CD4-positive, alpha-beta T cell treated with Interferon gamma for 1 hour (primary cell): ENCODE measurements around the gene COMT.
"Not testable (repeated sequence)": the region's sequence is repeated elsewhere in the genome, so short reads cannot be mapped to it uniquely, and the experiment has no call there.

Source experiments
- DNase-seq: peaks from one replicate; pipeline ENCODE4 v3.0.0-alpha.2; 2020

Gene COMT

DNA sequence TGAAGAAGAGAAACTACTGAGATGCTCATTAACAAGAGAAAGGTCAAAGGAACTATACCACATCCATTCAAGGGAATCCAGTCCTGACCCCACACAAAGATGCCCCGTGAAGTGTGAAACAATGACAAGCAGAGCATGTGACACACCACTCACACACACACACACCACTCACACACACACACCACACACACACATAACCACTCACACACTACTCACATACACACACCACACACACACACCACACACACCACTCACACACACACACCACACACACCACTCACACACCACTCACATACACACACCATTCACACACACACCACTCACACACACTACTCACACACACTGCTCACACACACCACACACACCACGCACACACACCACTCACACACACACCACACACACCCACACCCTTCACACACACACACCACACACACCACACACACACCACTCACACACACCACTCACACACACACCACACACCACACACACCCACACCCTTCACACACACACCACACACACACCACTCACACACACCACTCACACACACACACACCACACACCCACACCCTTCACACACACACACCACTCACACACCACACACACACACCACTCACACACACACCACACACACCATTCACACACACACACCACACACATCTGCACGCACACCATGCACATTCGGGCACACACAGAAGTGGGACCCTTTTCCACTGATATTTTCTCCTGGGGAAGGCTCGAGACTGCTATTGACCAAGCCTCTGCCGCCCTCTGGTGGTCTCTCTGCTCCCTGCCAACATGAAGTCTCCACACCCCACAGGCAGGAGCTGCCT, 32.0 kb upstream of the COMT start:
- peak; percentile 72 for DNase-seq

DNA sequence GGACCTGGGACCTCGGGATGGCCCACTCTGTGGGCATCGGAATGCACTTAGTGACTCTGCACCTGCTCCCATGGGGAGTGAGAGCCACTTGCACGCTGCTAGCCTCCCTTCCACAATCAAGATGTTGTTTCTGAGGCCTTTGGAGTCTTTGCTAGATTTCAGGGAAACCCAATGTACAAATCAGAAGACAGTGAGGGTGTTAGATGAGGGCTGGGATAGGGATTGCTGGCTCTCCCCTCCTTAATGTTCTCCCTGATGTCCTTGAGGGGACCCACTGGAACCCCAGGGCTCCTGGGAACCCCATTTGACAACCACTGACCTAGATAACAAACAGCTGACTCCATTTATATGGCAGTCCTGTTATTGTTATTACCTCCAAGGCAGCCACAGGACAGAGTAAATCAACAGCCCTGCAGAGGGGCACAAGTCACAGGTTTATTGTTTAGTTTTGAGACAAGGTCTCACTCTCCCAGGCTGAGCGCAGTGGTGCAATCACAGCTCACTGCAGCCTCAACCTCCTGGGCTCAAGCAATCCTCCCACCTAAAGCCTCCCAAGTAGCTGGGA, 31.3 kb upstream of the COMT start:
- DNase-seq = no peak

DNA sequence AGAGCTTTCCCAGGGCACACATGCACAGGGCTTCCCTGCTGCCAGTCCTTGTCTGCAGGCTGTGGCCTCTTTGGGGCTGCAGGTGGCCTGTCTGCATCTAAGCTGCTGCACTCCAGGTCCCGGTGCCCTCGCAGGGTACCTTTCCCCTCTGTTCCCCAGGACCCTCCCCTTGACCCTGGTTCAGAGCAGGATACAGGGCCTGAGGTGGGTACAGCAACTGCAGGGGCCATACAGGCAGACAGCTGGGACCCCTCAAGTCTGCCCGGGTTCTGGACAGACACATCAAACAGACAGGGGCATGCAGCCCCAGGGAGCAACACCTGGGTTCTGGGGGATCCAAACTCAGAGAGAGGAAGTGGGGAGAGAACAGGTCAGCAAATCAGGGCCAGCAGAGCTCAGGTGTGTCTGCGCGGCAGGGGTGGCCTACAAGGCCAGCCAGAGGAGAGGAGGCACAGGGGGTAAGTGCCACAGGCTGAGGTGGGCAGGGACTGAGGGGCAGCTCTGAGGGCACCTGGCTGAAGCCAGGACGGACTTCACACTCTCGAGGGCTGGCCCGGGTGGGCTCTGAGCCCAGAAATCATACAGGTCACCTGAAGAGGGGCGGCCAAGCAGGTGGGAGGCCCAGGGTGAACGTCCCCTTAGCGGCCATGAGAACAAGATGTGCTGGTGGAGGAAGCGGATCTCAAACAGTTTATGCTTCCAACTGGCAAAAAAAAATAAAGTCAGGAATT, 29.9 kb upstream of the COMT start:
- DNase-seq = no peak

DNA sequence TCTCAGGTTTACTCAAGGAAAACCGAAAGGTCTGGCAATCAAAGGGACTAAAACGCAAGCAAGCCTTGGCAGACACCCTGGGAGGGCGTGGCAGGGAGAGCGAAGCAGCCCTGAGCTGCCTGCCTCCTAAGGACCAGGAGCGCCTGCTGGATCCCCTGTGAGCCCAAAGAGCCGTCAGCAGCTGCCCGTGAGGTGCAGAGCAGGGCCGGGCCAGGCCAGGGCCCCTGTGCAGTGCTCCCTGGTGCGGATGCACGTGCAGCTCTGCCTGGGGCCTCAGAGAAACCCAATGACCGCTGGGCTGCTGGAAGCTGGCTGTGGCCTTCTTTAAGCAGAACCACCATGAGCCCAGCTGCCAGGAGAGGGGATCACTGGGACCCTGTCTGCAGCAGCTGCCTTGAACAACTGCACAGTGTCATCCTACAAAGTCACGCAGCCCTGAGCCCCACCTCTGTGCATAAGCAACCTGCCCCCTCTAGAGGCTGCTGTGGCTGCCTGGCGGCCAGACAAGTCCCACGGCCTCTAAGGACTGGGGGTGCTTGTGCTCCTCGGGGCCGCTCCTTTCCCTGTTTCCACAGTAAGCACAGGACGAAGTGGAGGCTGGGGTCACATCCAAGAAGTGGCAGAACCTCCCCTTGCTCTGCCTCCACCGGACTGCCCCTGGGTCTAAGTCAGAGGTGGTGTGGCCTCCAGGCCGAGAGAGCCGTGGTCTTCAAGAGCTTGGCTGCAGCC, 29.1 kb upstream of the COMT start:
- no peak for DNase-seq

DNA sequence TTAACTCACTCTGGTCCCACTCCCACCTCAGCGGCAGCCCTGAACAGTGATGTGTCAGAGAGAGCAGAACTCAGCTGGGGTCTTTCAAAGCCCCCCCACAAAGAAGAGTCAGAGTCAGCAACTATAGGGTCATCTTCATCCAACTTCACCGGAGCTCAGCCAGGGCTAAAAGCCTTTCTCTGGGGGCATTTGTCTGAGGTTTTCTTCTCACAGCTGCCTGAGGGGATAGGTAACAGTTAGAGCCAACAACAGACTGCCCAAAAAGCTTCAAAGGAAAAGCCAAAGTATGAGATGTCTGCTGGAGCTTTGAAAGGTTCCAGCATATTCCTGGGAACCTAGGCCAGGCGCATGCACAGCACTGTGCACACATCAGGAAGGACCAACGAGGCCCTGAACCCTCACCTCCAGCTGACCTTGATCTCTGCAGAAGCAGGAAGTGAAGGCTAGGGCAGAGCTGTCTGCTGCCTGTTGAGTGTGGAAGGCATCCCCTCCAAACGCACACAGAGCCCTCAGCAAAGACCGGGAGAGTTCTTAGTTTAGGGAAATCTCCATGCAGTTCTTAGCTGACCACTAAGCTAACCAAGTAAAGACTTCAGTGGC, 28.1 kb upstream of the COMT start:
- no peak for DNase-seq

DNA sequence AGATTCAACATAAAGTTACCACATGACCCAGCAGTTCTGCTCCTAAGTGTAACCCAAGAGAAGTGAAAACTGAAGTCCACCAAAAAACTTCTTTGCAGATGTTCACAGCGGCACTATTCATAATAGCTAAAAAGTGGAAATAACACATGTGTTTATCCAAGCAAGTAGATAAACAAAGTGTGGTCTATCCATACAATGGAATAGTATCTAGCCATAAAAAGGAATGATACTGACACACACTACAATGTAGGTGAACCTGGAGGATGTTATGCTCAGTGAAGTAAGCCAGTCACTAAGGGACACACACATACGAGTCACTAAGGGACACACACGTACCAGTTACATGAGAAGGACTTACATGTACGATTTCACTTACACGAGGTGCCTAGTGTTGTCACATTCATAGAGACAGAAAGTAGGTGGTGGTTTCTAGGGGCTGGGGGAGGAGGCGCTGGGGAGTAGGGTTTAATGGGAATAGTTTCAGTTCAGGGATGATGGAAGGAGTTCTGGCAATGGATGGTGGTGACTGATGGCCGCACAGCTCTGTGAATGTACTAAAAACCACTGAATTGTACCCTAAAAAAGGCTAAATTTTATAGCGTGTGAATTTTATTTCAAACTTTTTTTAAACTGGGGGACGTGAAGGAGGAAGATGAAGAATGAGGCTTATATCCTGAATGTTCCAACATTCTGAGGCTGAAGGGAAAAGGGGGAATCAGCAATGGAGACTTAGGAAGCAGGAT, 27.2 kb upstream of the COMT start:
- no peak for DNase-seq

DNA sequence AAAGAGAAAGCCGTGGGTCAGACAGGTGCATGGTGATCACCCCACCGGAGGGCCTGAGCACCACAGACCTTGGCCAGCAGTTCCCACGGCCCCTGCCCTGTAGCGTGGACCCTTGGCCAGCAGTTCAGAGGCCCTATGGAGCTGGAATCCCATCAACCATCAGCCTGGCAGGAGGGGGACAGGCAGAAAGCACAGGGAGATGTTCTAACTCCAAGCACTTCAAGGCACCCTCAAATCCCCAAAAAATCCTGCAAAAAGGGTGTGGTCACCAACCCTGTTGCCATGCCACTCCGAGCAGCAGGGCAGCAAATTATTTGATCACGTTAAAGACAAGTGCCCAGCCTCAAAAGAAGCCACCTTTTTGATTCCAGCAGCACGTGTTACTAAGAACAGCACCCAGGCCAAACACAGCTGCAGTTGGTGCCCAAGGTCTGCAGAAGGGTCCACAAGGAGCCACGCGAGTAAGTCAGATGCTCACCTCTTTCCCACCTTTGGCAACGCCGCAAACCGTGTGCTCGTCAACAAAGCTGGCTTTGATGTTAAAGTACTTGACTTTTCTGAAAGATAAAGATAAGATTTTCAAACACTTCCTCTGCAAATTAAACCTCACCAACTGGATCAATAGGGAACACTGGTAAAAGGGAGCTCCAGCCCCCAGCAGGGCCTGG, 26.2 kb upstream of the COMT start:
- DNase-seq = no peak

DNA sequence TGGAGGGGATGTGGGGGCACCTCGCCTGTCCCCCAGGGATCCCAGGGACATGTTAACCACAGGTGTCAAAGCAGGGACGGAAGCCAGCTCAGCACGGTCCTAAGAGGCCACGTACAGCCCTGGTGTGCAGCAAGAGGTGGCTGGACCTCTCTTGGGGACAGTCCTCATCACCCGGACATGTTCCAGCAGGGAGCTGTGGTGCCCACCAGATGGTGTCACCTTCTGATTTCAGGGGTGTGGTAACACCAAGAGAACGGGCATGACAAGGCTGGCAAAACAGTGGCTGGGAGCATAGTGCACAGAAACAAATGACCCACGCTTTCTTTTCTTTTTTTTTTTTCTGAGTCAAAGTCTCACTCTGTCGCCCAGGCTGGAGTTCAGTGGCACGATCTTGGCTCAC, 25.6 kb upstream of the COMT start:
- no peak for DNase-seq

DNA sequence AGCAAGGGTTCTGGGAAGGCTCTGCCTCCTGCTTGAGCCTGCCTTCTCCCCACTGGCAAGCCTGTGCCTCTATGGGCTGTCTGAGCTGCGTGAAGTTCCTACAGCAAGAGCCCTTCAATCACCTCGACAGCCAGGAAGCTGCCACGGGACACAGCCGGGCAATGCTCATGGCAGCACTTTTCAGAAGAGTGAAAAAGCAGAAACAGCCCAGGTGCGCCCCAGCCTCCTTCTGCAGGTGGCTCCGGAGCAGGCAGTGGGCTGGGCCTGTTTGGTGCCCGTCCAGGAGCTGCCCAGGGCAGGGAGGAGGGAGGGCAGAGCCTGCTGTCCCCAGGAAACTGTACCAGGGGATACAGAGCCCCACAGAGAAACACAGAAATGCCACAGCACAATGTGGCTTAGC, 24.6 kb upstream of the COMT start:
- DNase-seq = no peak

DNA sequence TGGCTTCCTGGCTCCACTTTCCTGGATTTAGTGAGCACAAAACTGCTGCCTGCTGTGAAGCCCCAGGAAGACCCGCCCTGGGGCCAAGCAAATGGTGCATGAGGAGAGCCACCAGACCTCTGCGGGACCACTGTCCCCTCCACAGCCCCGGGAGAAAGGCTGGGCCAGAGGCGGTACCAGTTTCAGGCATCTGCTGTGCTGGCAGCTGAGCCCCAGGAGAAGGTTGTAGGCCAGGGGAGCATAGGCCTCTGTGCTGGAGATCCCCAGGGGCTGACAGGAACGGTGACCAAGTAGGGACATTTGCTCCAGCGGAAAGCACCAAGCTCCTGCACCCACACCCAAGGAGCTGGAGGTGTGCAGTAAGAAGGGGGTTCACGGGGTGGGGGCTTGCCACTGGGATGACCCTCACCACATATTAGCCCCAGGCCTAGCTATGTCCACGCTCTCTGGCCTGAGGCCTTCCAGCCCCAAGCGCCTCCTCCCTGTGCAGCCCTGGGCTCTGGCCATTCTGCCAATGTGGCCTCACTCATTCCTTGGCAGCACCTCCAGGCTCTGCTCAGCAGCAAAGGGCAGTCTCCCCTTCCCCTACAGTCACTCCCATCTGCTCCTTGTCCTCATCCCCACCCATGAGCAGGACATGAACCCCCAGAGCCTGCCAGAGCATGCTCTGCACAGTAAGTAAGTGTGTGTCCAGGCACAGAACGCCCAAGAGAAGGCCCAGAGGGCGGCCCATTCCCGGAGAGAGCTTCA, 24.0 kb upstream of the COMT start:
- no peak for DNase-seq

DNA sequence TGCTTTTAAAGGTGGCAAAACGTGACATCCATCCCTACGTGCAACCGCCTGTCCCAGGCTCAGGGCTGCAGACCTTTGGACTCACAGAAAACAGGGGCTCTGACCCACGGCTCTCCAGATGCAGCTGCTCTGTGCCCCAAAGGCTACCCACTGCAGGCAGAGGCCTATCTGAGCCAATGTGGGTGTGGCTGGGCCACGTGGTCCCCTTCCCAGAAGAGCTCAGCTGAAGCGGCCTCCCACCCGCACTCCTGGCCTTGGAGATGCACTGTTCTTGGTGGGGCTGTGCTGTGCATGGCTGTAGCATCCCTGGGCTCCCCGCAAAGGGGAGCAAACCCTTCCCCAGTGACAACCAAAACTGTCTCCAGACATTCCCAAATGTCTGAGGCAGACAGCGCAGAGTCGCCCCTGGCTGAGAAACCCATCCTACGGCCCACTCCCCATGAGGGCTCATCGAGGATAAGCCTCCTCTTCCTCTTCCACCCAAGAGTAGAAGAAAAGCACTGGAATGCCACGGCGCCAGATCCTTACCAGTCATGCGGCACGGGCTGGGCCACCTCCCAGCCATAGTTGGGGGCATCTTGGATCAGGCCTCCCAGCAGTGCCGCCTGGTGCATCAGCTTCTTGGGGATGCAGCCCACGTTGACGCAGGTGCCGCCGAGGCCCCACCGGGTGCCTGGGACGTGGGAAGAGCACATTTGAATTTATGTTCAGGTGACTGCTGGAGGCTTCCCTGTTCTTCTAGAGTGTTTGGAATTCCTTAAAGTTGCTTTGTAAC, 23.1 kb upstream of the COMT start:
- no peak for DNase-seq

DNA sequence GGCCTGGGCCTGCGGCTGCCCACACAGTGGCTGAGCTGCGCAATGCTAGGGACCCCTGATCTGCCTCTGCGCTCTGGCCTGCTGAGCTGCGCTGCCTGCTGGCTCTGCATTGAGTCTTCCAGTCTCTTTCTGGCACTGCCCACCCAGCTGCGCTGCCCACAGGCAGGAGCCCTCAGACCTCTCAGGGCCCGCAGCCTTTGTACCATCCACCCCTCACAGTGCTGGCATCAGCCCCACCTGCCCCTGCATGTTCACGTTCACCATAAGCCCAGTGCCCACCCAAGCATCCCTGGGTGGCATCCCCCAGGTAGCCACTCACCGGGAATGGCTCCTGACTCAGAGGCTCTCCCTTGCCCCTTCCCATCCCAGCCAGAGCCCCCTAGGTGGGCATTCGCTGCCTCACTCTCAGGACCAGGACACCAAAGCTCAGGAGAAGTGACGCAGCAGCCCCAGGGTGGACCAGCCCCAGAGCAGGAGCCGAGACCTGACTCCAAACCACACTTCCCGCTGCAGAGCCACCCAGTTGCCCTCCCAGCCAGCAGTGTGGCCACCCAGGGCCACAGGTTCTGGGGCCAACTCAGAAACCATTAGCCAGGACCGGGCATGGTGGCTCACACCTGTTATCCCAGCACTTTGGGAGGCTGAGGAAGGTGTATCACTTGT, 21.7 kb upstream of the COMT start:
- no peak for DNase-seq

DNA sequence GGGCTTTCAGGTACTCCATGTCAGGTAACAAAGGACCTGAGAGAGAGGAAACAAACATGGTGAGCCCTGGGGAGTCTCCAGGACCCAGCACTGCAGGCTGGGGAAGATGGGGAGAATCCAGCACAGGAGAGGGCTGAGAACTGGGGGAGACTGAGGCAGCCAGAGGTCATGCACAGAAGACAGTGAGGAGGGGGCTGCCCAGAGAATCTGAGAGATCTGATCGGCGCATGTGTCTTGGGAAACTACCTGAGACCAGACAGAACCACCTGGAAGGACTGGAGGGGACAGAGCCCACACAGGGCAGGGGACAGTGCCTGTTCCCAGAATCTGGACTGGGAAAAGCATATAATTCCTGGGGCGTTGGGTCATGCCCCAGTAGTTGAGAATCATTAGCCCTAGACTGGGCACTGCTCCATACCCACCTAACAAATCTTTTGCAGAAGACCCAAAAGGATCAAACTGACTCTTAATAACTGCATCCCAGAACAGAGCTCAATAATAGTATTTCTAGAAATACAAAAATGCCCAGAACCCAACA, 20.0 kb upstream of the COMT start:
- no peak for DNase-seq

DNA sequence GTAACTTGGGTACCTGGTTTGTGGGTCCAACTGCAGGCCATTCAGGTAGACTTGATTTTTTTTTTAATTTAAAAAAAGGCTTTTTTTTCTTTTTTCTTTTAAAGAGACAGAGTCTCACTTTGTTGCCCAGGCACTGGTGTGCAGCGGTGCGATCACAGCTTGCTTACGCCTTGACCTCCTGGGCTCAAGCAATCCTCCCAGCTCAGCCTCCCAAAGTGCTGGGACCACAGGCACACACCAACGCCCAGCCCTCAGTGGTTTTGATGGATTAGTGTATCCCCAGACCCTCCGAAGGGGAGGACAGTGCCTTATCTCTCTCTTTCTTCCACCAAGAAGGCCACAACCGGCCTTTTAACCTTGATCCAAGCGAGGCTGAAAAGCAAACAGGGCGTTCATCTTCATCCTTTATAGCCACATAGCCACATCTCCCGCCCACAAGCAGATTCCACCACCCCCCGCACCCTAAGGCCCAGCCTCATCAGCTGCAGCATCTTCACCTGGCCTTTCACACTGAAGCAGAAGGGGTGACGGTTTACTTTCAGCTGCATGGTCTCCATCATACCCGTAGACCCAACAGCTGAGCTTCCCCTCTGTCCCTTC, 17.6 kb upstream of the COMT start:
- DNase-seq = no peak

DNA sequence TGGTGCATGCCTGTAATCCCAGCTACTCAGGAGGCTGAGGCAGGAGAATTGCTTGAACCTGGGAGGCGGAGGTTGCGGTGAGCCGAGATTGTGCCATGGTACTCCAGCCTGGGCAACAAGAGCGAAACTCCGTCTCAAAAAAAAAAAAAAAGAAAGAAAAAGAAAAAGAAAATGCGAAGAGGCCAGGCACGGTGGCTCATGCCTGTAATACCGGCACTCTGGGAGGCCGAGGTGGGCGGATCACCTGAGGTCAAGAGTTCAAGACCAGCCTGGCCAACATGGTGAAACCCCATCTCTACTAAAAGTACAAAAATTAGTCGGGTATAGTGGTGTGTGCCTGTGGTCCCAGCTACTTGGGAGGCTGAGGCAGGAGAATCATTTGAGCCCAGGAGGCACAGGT, 15.5 kb upstream of the COMT start:
- DNase-seq = not testable (repeated sequence)

DNA sequence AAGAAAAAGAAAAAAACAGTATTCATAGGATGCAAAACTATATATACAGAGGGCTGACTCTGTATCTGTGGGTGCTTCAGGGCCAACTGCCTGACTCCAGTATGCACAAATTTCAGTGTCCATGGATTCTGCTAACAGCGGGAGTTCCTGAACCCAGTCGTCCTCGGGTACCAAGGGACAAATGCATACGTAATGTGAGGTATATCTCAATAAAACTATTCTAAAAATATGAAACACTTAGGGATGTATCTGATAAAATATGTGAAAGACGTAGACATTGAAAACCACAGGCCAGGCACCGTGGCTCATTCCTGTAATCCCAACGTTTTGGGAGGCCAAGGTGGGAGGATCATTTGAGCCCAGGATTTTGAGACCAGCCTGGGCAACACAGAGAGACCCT, 13.9 kb upstream of the COMT start:
- no peak for DNase-seq

DNA sequence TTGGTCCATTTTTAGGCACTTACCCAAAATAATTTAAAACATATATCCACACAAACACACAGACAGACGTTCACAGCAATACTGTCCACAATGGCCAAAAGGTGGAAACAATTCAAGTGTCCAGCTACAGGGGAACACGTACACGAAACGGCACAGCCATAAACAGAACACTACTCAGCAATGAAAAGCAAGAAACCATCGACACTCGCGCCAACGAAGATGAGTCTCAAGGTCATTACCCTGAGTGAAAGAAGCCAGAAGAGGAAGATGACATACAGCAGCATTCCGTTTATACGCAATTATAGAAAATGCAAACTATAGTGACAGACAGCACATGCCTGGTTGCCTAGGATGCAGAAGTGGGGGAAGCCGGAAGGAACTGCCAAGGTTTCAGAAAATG, 13.4 kb upstream of the COMT start:
- no peak for DNase-seq

DNA sequence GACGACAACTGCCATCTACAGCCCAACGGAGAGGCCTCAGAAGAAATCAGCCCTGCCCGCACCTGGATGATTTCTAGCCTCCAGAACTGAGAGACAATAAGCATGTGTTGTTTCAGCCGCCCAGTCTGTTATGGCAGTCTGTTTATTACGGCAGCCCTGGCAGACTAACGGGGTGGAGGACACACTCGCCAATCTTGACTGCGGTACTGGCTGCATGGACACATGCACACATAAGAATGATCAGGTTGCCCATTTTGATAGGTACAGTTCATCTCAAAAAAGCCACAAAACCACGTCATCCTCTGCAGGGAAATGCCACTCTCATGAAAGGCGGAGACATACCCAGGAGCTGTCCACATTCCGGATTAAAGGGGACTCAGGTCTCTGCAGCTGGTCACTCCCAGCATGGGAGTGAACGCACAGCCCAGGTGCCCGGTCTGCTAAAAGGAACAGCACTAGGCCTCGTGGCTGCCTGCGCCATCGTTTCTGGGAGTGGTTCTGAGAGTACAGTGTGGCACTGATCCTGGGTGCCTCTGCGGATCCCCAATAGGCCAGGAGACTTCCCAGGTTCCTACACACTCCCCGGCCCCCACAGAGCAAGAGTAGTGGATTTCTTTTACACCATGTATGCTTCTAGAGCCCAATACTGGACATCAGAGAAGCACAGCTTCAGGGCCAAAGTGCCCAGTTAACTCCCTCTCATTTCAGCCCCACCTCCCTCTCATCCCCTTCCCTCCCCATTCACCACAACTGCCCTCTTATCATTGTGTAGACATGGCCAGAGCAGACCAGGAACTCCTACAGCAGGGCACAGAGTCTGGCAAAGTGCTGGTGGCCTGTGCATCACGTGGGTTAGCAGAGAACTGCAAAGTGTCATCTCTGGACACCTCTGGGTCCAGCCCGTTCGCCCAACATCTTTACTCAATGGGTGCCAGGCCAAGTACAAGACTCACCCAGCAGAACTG, 11.7 kb upstream of the COMT start:
- DNase-seq = no peak
